HT-29 (cell line): Measurements from ENCODE around the gene KRTAP5-6. TPM values are rescaled to one million over a fixed set of nuclear protein-coding genes. Genes with fewer than 3 reads are reported as not detected.

Experiments
- DNase-seq: peaks from one replicate; pipeline ENCODE4 v3.0.0-alpha.2; 2015; ENCODE audit warnings: low spot score
- total RNA-seq: library from RNA; depleted of rRNA; stranded (reverse); fragments of >200 nt; shearing (Covaris generic); gene quantifications from 2 replicates; pipeline ENCODE4 v1.2.3, GENCODE V29; 2014; rRNA removed

KRTAP5-6 gene
- total RNA-seq, 1 experiment from 2014 or later = not detected

DNA sequence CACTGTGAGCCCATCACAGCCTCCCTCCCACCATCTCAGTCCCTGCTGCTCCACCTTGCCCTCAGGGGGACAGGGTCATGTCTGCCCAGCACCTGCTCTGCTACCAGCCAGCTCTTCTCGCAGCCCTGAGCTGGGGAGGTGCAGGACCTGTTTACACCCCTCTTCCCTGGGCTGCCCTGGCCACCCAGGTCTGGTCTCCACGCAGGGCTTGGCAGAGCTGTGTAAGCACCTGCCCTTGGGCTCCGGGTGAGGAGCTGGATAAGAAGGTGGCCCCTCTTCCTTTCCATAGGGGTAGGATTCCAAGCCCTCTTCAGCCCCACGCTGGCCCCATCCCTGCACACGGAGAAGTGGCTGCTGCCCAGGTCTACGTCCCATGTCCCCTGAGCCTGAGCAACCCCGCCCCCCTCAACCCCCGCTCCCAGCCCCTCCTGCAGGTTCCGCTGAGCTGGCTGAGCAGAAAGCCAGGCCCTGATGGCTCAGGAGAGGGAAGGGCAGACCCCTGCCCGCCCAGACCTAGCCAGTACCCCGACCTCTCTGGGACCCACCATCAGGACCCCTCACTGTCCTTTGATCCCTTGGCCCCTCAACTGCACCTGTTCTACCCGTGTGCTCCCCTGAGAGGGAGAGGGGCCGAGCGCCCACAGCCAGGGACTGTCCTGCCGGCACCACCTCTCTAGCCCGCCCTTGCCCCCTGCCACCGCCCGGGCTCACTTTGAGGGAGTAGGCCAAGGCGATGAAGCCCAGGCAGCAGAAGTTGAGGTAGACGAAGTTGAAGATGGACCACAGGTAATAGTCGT, 50.2 kb downstream of the KRTAP5-6 start:
- DNase-seq = no peak

Other genes starting within 250 kb of the KRTAP5-6 start
- 56.6 and 67.2 TPM in 2 replicates for gene MOB2, start 210.4 kb upstream of the KRTAP5-6 start, total RNA-seq
- 21.4 and 23.2 TPM in 2 replicates for gene DUSP8, start 124.9 kb upstream of the KRTAP5-6 start, total RNA-seq
- not detected in 2 replicates for gene KRTAP5-1, start 111.9 kb upstream of the KRTAP5-6 start, total RNA-seq
- not detected in 2 replicates for gene KRTAP5-2, start 98.9 kb upstream of the KRTAP5-6 start, total RNA-seq
- gene KRTAP5-3, start 88.7 kb upstream of the KRTAP5-6 start, total RNA-seq = not detected in 2 replicates
- gene KRTAP5-4, start 75.1 kb upstream of the KRTAP5-6 start, total RNA-seq = not detected in 2 replicates
- not detected in 2 replicates for gene KRTAP5-5, start 67.4 kb upstream of the KRTAP5-6 start, total RNA-seq
- 2.8 and 4.1 TPM in 2 replicates for gene IFITM10, start 53.4 kb downstream of the KRTAP5-6 start, total RNA-seq
- gene CTSD, start 66.7 kb downstream of the KRTAP5-6 start, total RNA-seq = 1,063 and 1,119 TPM in 2 replicates
- gene SYT8, start 137.8 kb downstream of the KRTAP5-6 start, total RNA-seq = 59.9 and 63.4 TPM in 2 replicates
- 4.6 and 17.2 TPM in 2 replicates for gene TNNI2, start 141.8 kb downstream of the KRTAP5-6 start, total RNA-seq
- gene LSP1, start 155.9 kb downstream of the KRTAP5-6 start, total RNA-seq = 0.05 and 0.60 TPM in 2 replicates
- gene PRR33, start 194.7 kb downstream of the KRTAP5-6 start, total RNA-seq = not detected in 2 replicates
- gene TNNT3, start 222.5 kb downstream of the KRTAP5-6 start, total RNA-seq = 0.23 TPM in 1 of 2 replicates, not detected in the other